GM19240 (cell line): ENCODE data around the gene HTR3B.
"Not testable (repeated sequence)": the region's sequence is repeated elsewhere in the genome, so short reads cannot be mapped to it uniquely, and the experiment has no call there.

ENCODE experiments used
- DNase-seq: peaks from one replicate; pipeline ENCODE4 v3.0.0; 2011; ENCODE audit warnings: low spot score; ENCODE audit not compliant: insufficient read length

The HTR3B gene

GRCh38 chr11:113946162-113946561 lies 41.6 kb downstream of the HTR3B start:
- DNase-seq, result not testable (repeated sequence)

GRCh38 chr11:113947994-113948393 lies 43.4 kb downstream of the HTR3B start:
- DNase-seq, result no peak

- DNase-seq, result no peak
These were observed 45.3 kb downstream of the HTR3B start for GRCh38 chr11:113949891-113950290.

- DNase-seq, result no peak
These were observed 46.9 kb downstream of the HTR3B start for GRCh38 chr11:113951537-113951936.

GRCh38 chr11:113952070-113952469 lies 47.5 kb downstream of the HTR3B start:
- DNase-seq, result no peak

- no peak for DNase-seq
These were observed 48.0 kb downstream of the HTR3B start for GRCh38 chr11:113952588-113952987.

- DNase-seq, result no peak
These were observed 49.6 kb downstream of the HTR3B start for GRCh38 chr11:113954235-113954634.

- no peak for DNase-seq
These were observed 52.4 kb downstream of the HTR3B start for GRCh38 chr11:113956986-113957385.

GRCh38 chr11:113960702-113961330 lies 56.2 kb downstream of the HTR3B start:
- DNase-seq, result no peak

GRCh38 chr11:113967361-113967760 lies 62.8 kb downstream of the HTR3B start:
- DNase-seq, result no peak

- DNase-seq, result no peak
These were observed 67.1 kb downstream of the HTR3B start for GRCh38 chr11:113971506-113972195.

GRCh38 chr11:113974741-113975470 lies 70.3 kb downstream of the HTR3B start, which contains the start of gene HTR3A:
Gene HTR3A (plus strand): TSS chr11:113975108. CDS start chr11:113975326, 218 bp downstream.
- DNase-seq, result no peak

- no peak for DNase-seq
These were observed 72.5 kb downstream of the HTR3B start for GRCh38 chr11:113977071-113977490.

GRCh38 chr11:113977701-113978100 lies 73.1 kb downstream of the HTR3B start:
- no peak for DNase-seq

GRCh38 chr11:113979431-113979830 lies 74.8 kb downstream of the HTR3B start:
- DNase-seq, result no peak

- DNase-seq, result no peak
These were observed 76.2 kb downstream of the HTR3B start for GRCh38 chr11:113980785-113981184.

GRCh38 chr11:113982306-113982705 lies 77.7 kb downstream of the HTR3B start:
- no peak for DNase-seq

GRCh38 chr11:113984781-113985180 lies 80.2 kb downstream of the HTR3B start:
- no peak for DNase-seq

GRCh38 chr11:113985906-113986305 lies 81.3 kb downstream of the HTR3B start:
- DNase-seq, result no peak

- DNase-seq, result no peak
These were observed 82.0 kb downstream of the HTR3B start for GRCh38 chr11:113986351-113987140.

GRCh38 chr11:113989381-113989780 lies 84.8 kb downstream of the HTR3B start:
- DNase-seq, result no peak

- no peak for DNase-seq
These were observed 85.3 kb downstream of the HTR3B start for GRCh38 chr11:113989916-113990315.
